HG03565 (cell line): ENCODE measurements around the gene FBXO31.
"Not testable (repeated sequence)": the region's sequence is repeated elsewhere in the genome, so short reads cannot be mapped to it uniquely, and the experiment has no call there.

Experiments used
- ATAC-seq: cut with Tn5 transposase; IDR thresholded peaks from one replicate; pipeline ENCODE4 v1.9.1; 2021; ENCODE audit warnings: mild to moderate bottlenecking, moderate library complexity; ENCODE audit not compliant: unreplicated experiment

Gene FBXO31

DNA sequence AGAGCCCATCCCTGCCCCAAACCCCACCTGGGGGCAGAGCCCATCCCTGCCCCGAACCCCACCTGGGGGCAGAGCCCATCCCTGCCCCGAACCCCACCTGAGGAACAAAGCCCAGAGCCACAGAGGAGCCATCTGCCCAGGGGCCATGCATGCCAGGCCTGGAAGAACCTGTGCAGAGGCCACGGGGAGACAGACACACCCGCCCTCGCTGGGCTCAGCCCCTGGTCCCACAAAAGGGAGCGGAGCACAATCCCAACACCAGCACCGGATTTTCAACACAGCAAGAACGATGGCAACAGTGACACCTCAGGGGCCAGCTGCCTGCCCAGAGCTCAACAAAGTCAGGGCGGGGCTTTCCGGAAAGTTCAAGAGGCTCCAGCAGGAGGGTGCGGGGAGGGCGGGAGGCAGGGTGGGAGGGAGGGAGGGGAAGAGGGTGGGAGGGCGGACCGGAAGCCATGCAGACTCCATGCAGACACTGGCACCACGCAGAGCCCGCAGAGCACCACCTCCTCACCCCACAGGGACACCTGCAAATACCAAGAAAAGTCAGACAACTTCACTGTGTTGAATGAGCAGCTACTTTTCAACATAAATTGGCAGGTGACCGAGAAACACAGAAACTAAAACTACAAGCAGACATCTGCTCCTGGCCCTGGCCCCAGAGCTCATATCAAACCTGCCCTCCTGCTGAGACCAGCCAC lies 38.5 kb downstream of the FBXO31 start:
- ATAC-seq: no peak

DNA sequence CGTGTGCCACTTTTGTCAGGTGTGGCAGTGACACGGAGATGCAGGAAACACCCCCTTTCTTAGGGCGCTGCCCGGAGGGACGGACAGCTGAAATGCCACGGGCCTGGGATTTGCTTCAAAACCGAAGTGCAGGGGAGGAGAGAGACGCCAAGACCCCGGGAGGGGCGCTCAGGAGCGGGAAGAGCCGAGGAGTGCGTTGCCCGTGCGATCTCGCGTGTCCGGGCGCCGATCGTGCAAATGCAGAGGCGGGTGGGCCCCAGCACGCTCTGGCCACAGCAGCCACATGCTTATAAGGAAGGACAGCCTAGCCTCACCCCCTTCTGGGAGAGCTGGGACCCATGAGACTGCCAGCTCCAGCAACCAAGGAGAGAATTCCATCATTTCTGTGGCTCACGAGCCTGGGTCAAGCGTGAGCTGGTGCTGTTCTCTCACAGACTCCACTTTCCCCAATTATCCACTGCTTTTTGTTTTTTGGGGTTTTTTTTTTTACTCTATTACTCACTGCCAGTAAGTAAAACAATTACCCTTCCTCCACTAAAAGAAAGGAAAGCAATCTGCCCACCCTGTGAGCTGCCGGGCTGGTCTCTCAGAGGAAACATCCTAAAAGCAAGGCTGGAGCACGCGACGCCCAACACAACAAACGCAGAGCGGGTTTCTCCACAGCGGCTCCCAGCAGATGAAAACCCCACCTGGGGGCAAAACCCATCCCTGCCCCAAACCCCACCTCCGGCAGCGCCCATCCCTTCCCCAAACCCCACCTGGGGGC lies 39.2 kb downstream of the FBXO31 start:
- no peak for ATAC-seq

- ATAC-seq: no peak
These were observed 39.9 kb downstream of the FBXO31 start for GRCh38 chr16:87343753-87344050.

GRCh38 chr16:87342978-87343752 lies 40.4 kb downstream of the FBXO31 start:
- ATAC-seq: no peak

DNA sequence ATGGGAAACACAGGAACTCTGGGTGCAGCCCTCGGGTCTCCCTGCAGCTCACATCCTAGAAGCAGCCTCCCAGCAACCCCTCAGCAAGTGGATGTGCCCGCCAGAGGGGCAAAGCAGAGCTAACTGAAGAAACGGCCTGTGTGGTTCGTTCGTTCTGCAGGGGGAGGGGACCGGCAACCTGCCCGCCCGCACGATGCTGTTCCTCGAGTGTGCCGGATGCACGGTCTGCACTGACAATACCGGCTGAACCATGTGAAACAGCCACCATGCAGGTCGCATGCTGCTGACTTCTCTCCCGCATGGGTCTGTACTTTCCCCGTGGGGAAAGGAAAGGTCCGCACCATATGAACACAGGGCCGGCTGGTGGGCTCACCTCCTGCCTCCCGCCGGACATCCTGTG lies 41.1 kb downstream of the FBXO31 start:
- ATAC-seq: no peak

DNA sequence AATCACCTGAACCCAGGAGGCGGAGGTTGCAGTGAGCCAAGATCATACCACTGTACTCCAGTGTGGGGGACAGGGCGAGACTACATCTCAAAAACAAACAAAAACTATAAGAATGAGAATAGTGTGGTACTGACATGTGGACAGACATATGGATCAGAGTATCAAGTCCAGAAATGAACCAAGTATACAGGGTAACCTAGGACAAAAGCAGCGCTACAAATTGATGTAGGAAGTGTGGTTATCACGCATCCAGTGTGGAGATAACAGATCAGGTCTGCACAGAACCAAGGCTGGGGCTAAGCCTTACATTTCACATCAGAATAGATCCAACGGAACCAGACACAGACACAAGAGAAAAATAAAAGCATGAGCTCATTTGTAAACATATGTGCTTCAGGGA lies 43.4 kb downstream of the FBXO31 start:
- no peak for ATAC-seq

DNA sequence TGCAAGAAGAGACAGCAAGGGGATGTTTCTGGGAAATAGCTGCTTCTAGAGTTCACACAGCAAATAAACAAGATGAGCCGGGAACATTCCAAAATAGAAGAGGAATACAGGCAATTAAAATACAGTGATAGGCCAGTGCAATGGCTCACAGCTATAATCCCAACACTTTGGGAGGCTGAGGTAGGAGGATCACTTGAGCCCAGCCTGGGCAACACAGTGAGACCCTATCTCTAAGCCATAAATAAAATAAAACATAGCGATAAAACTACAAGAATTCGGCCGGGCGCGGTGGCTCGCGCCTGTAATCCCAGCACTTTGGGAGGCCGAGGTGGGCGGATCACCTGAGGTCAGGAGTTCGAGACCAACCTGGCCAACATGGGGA lies 43.9 kb downstream of the FBXO31 start:
- not testable (repeated sequence) for ATAC-seq

DNA sequence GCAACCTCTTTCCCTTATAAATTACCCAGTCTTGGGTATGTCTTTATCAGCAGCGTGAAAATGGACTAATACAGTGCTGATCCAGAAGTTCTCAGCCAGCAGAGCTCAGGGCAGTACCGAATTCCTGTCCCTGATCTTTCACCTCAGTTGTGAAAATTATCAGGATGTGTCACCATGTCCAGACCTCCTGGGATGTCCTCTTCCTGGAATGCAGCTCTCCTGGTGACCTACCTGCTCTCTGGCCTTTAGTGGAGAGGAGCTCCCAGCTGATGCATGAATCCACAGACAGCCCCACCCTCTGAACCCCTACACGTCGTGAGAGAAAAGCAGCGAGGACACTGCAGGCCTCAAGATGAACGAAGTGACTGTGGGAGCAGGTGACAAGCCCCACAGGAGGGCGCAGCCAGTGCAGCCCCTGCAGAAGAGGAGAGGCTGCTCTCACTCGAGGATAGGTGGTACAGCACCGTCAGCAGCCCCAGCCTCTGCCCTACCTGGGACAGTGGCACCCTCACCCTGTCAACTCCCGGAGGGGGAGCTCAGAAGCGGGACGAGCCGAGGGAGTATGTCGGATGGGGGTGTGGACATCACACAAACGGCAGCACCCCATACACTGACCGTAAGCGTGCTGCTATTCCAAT lies 44.4 kb downstream of the FBXO31 start:
- no peak for ATAC-seq

GRCh38 chr16:87338155-87338765 lies 45.3 kb downstream of the FBXO31 start:
- ATAC-seq: no peak

GRCh38 chr16:87337262-87337771 lies 46.3 kb downstream of the FBXO31 start:
- no peak for ATAC-seq

DNA sequence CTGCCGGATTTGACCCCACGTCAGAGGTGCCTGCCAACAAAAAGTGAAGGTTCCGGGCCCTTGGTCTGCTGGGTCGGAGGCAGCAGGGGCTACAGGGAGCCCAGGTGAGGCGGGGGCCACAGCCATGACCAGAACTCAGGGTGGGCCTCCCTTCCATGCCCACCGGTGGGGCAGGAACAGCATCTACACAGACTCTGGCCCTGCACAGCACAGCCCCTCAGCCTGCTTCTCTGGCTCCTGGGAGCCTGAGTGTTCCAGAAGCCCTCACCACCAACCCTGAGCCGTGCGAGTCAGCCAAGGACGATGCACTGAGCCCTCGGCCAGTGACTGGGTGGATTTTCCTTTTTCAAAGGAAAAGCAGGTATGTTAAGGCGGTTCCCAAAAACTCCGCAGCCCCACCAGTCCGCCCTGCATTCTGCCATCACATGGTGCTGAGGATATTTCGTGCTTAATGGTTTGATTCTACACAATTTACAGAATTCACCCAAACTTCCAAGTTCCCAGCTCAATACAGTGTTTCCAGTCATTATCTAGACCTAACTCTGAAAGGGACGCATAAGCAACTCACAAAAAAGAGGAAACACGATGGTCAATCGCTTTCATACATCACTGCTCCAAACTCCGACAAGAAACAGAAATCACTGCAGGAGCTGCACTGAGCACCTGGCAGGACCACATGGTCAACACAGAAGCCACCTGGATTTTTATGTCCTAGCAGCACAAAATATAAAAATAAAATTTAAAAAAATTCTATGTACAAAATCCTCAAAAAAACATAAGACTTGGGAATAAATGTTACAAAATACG lies 46.9 kb downstream of the FBXO31 start:
- ATAC-seq: no peak

GRCh38 chr16:87335625-87336433 lies 47.7 kb downstream of the FBXO31 start:
- no peak for ATAC-seq

DNA sequence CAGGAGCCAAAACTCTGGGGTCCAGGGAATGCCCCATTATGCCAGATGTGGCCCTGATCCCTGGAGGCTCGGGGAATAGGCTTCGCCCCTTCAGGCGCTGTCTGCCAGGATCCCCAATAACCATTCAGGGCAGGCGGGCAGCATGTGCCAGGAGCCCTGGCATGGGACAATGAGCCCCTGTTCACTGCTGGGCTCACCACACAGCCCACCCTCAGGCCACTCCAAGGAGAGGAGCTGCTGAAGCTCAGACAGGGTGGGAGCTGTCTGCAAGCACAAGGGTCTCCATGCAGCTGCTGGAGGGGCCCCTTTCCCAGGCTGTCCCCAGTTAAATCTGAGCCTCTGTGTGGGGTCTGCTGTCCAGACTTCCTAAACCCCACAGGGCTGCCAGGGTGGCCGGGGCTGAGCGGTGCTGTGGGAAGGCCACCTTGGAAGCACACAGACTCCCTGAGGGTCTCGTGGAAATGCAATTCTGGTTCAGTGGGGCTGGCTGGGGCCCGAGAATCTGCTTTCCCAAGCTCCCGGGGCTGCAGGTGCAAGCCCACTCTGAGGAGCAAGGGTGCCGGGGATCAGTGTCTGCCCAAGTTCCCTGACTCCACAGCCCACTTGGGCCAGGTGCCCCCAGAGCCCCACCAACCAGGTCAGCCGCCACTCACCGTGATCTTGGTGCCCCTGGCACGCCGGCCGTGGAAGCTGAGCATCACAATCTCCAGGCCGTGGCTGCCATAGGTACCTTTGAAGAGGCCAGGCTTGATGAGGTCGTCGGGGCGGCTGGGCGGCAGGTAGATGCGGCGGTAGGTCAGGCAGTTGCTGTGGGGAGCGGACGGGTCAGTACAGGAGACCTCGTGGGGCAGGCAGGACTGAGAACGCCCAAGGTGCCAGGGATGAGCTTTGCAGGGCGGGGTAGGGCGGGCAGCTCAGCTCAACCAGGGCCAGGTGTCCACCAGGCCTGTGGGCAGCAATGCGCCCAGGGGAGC lies 48.6 kb downstream of the FBXO31 start:
- no peak for ATAC-seq

GRCh38 chr16:87333581-87334331 lies 49.8 kb downstream of the FBXO31 start:
- no peak for ATAC-seq

- no peak for ATAC-seq
These were observed 50.5 kb downstream of the FBXO31 start for GRCh38 chr16:87333101-87333500.

GRCh38 chr16:87332150-87332549 lies 51.4 kb downstream of the FBXO31 start:
- ATAC-seq: no peak

- no peak for ATAC-seq
These were observed 52.3 kb downstream of the FBXO31 start for GRCh38 chr16:87331241-87331801.
